Measurements from ENCODE around the gene ENTPD1.
"Not testable (repeated sequence)": the region's sequence is repeated elsewhere in the genome, so short reads cannot be mapped to it uniquely, and the experiment has no call there.

DNA sequence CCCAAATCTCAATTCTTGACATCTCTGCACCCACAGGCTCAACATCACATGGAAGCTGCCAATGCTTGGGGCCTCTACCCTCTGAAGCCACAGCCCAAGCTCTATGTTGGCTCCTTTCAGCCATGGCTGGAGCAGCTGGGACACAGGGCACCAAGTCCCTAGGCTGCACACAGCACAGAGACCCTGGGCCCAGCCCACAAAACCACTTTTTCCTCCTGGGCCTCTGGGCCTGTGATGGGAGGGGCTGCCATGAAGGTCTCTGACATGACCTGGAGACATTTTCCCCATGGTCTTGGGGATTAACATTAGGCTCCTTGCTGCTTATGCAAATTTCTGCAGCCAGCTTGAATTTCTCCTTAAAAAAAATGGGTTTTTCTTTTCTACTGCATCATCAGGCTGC, 118.8 kb downstream of the ENTPD1 start:
- TF ChIP-seq CTCF (conservative IDR thresholded peaks at IDR 0.05; ENCODE audit: low read depth, low read length); EZH2 (IDR thresholded peaks at IDR 0.05; ENCODE audit: borderline replicate concordance, low read depth, low read length, poor library complexity, severe bottlenecking): not testable (repeated sequence)
